ENCODE results near the gene HCN2. TPM values are rescaled to one million over a fixed set of nuclear protein-coding genes. Genes with fewer than 3 reads are reported as not detected.

Gene HCN2
- total RNA-seq, 4 donors from 2014 or later: not detected

GRCh38 chr19:583198-583967 lies 6.3 kb upstream of the HCN2 start:
- TF ChIP-seq CTCF (IDR thresholded peaks at IDR 0.05; ENCODE audit: low read depth): no peak

GRCh38 chr19:583968-584239 lies 5.8 kb upstream of the HCN2 start:
- no peak for TF ChIP-seq CTCF (IDR thresholded peaks at IDR 0.05; ENCODE audit: low read depth)

GRCh38 chr19:584240-585001 lies 5.3 kb upstream of the HCN2 start:
- no peak for TF ChIP-seq CTCF (IDR thresholded peaks at IDR 0.05; ENCODE audit: low read depth)

- TF ChIP-seq CTCF (IDR thresholded peaks at IDR 0.05; ENCODE audit: low read depth): no peak
These were observed 4.0 kb upstream of the HCN2 start for GRCh38 chr19:585551-586110.

GRCh38 chr19:588093-588740 lies 1.5 kb upstream of the HCN2 start:
- TF ChIP-seq CTCF (IDR thresholded peaks at IDR 0.05; ENCODE audit: low read depth): no peak

- no peak for TF ChIP-seq CTCF (IDR thresholded peaks at IDR 0.05; ENCODE audit: low read depth)
These were observed 664 bp upstream of the HCN2 start for GRCh38 chr19:588741-589692.

All from subcutaneous adipose tissue (tissue), 4 donors.